Stomach (tissue), 9 donors: ENCODE data around the gene PDE6H. TPM values are rescaled to one million over a fixed set of nuclear protein-coding genes. Genes with fewer than 3 reads are reported as not detected.

Experiments used
- DNase-seq, 2 donors: peaks; one replicate each; pipeline versions ENCODE4 v3.0.0 to v3.0.0-alpha.2; 2013 to 2019
- H3K27ac ChIP-seq, 5 donors: fragments of 200-600 bp in 4 of 5; sonication (generic) in 4 of 5; one replicate each; pipeline ENCODE4 v1.5.1; 2013 to 2019; ENCODE audit warnings: mild to moderate bottlenecking in 1 of 5, moderate library complexity in 1 of 5
- H3K27me3 ChIP-seq, 3 donors: fragments of 200-600 bp; sonication (generic); one replicate each; pipeline ENCODE4 v1.5.1; 2017 to 2019; ENCODE audit warnings: mixed run types in 1 of 3
- H3K36me3 ChIP-seq, 4 donors: fragments of 200-600 bp; sonication (generic); 1 replicate in 3 of 4; 2 replicates in 1 of 4; pipeline ENCODE4 v1.5.1; 2016 to 2019
- H3K4me1 ChIP-seq, 4 donors: fragments of 200-600 bp; sonication (generic); one replicate each; pipeline ENCODE4 v1.5.1; 2016 to 2019
- H3K4me3 ChIP-seq, 4 donors: fragments of 200-600 bp; sonication (generic) in 3 of 4; one replicate each; pipeline ENCODE4 v1.5.1; 2016 to 2019; ENCODE audit warnings: mild to moderate bottlenecking in 1 of 4
- H3K9me3 ChIP-seq, 4 donors: fragments of 200-600 bp; sonication (generic); one replicate each; pipeline ENCODE4 v1.5.1; 2016 to 2019
- CTCF ChIP-seq, 7 experiments: fragments of 450-650 bp in 4 of 7; fragments of 200-600 bp in 3 of 7; sonication (generic) in 3 of 7; IDR thresholded peaks; one replicate each; pipeline ENCODE4 v1.5.1; 2016 to 2019; ENCODE audit warnings: antibody characterized with exemption in 7 of 7, control low read depth in 2 of 7, mild to moderate bottlenecking in 1 of 7
- EP300 ChIP-seq: sonication (generic); formaldehyde crosslinking; IDR thresholded peaks from one replicate; pipeline ENCODE4 v1.6.1; 2017; ENCODE audit warnings: antibody characterized with exemption
- POLR2A ChIP-seq, 4 donors: fragments of 450-650 bp; IDR thresholded peaks; one replicate each; pipeline ENCODE4 v1.6.1; 2016; ENCODE audit warnings: antibody characterized with exemption in 4 of 4, control low read depth in 2 of 4, mild to moderate bottlenecking in 1 of 4, moderate library complexity in 1 of 4
- POLR2AphosphoS5 ChIP-seq, 3 donors: sonication (generic); formaldehyde crosslinking; IDR thresholded peaks; one replicate each; pipeline ENCODE4 v1.6.1; 2016; ENCODE audit warnings: antibody characterized with exemption in 3 of 3
- WGBS, 5 donors: extraction: QIAGEN DNeasy Blood & Tissue Kit in 3 of 5; methylation state at CpG; one replicate each; pipeline versions ENCODE4 v1.1.5 to v1.1.7; 2013 to 2018; 5-methylcytosine and 5-hydroxymethylcytosine counted together
- intact Hi-C: fragments of 100-400 bp; cut with DNase I; formaldehyde crosslinking; loops from one replicate; pipeline ENCODE4 v1.15.1; 2023; ENCODE audit warnings: low total_unique reads
- polyA plus RNA-seq, 3 donors: library from polyadenylated mRNA; stranded (reverse); fragments of 200-250 nt; gene quantifications; one replicate each; pipeline ENCODE4 v1.2.3, GENCODE V29; 2013
- total RNA-seq, 5 donors: library from RNA; depleted of rRNA; stranded (reverse); fragments of >200 nt; gene quantifications; one replicate each; pipeline versions ENCODE4 v1.1.0 to v1.2.3, GENCODE V29; 2014 to 2016
- donor health status: healthy with polysubstance abuse.
- donor health status: Bipolar disorder and iron deficiency.
- donor health status: healthy.

Gene PDE6H
- total and polyA plus RNA-seq, 8 donors: not detected

DNA sequence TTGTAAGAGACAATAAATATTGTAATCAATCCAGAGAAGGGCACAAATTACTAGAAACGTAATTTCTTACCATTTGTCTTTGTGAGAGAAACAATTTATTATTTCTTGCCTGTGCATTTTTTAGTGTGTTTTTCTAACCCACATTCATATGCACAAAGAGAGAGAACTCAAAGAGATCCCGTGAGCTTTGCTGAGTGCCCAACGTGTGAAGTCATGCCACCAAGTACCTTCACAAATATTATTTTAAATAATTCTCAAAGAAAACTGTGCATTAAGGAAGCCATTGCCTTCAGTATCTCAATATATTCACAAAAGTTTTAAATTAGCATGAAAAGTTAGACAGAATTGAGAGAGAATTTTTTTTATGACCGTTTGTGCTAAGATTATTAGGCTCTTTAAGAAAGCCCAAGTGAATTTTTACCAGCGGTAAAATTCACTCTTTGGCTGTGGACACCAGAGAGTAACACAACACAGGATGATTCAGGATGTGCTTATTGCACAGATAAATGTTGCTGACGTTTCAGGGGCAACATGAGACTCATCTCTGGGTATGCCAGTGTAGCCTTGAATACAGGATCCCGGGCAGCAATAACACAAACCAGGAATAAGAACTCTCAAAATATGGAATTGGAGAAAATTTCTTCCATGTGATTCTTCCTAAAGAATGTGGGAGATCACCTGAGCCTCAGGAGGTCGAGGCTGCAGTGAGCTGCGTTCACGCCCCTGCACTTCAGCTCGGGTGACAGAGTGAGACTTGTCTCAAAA lies 14.3 kb upstream of the PDE6H start:
- DNase-seq: no peak
- Histone ChIP-seq H3K4me3 (peak overlapping the region in 3 of 4 donors; percentile 27 to 45 (median 35)), H3K27ac (peak overlapping the region in 4 of 5 donors; percentile 69 to 85 (median 76)), H3K4me1 (peaks cover 0 to 40% (median 8%) of the 10 kb centered on the region in 4 donors), H3K36me3 (no peaks in the 10 kb centered on the region), H3K9me3 (no peaks in the 10 kb centered on the region), H3K27me3 (no peaks in the 10 kb centered on the region)
- TF ChIP-seq POLR2A (IDR thresholded peaks at IDR 0.05): no peak
- TF ChIP-seq POLR2AphosphoS5 (IDR thresholded peaks at IDR 0.05): no peak
- no peak for TF ChIP-seq CTCF (IDR thresholded peaks at IDR 0.05)
- no peak for TF ChIP-seq EP300
- whole genome bisulfite sequencing, 5 donors: 65 to 75% (median 72%) methylated on average over 11 of the region's 11 CpGs
- intact Hi-C loops: no loop called here

DNA sequence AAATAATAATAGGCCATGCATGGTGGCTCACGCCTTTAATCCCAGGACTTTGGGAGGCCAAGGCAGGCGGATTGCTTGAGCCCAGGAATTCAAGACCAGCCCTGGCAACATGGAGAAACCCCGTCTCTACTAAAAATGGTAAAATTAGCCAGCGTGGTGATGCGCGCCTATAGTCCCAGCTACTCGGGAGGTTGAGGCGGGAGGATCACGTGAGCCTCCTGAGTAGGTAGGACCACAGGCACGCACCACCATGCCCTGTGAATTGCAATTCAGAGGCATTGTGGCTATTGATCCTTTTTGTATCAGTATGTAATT lies 13.8 kb upstream of the PDE6H start:
- no peak for DNase-seq
- WGBS, 5 donors: 77 to 84% (median 80%) methylated on average over 10 of the region's 10 CpGs
- TF ChIP-seq POLR2AphosphoS5 (IDR thresholded peaks at IDR 0.05) (no peak), POLR2A (IDR thresholded peaks at IDR 0.05) (no peak), EP300 (no peak), CTCF (IDR thresholded peaks at IDR 0.05) (no peak)
- peaks cover 0 to 35% (median 8%) of the 10 kb centered on the region in 4 donors for H3K4me1 ChIP-seq
- no peaks in the 10 kb centered on the region for H3K36me3 ChIP-seq
- H3K27ac ChIP-seq: peak overlapping the region; percentile 66 to 85 (median 71)
- intact Hi-C loops: no loop called here
- no peaks in the 10 kb centered on the region for H3K9me3 ChIP-seq
- H3K27me3 ChIP-seq: no peaks in the 10 kb centered on the region
- peak overlapping the region in 3 of 4 donors; percentile 27 to 45 (median 35) for H3K4me3 ChIP-seq

DNA sequence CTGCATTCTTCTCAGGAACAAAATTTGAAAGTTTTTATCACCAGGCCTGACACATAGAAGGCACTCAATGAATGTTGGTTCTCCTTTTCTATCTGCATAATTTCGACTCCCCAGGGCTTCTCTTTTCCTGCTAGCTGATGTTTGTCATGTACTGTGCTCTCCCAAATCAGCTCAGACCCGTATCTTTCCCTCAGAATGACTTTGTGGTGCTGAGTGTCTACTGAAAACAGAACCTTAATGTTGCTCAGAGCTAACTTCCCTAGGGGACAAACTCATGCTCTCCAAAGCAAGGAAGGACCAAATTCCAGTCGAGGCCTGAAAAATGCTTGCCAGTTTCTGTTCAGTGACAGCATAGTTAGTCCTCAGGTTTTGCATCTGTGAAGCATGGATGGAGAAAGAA lies 13.4 kb upstream of the PDE6H start:
- 54 to 69% (median 64%) methylated on average over 3 of the region's 3 CpGs for WGBS, 5 donors
- Histone ChIP-seq H3K4me1 (peaks cover 0 to 31% (median 8%) of the 10 kb centered on the region in 4 donors), H3K36me3 (no peaks in the 10 kb centered on the region), H3K27me3 (no peaks in the 10 kb centered on the region), H3K27ac (peak overlapping the region in 4 of 5 donors; percentile 69 to 85 (median 76)), H3K9me3 (no peaks in the 10 kb centered on the region), H3K4me3 (peak overlapping the region; percentile 18 to 45 (median 38))
- no peak for DNase-seq
- no peak for TF ChIP-seq POLR2A (IDR thresholded peaks at IDR 0.05)
- intact Hi-C loops: no loop called here

DNA sequence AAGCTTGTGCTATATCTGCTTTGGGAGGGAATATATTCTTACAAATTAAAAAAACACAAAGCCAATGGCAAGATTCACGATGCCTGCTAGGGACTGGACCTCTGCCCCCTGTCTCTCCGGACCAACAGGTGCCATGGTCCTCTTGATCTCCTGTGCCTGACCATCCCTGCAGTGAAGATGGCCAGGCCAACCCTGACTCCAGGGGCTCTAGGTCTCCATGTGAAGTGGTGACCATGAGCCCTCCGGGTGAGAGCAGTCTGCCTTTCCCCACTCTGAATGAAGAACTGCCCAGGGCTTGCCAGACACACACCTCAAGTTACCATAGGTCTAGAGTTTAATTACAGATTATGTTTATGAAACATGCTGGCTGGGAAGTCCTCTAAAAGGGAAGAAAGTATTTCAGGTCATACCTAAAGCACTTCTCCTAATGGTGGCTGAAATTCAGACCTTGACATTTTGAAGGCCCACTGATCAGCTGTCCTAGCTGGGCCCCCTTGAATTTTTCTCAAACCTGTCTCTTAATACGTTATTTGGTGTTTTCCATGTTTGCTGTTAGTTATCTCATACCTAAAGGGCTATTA lies 12.8 kb upstream of the PDE6H start:
- 53 to 85% (median 78%) methylated on average over 4 of the region's 4 CpGs for WGBS, 5 donors
- Histone ChIP-seq H3K36me3 (no peaks in the 10 kb centered on the region), H3K4me1 (peaks cover 0 to 26% (median 8%) of the 10 kb centered on the region in 4 donors), H3K27ac (peak overlapping the region; percentile 8 to 85 (median 71)), H3K9me3 (no peaks in the 10 kb centered on the region), H3K27me3 (no peaks in the 10 kb centered on the region), H3K4me3 (peak overlapping the region; percentile 18 to 45 (median 38))
- intact Hi-C loops: no loop called here
- TF ChIP-seq CTCF (IDR thresholded peaks at IDR 0.05) (no peak), POLR2AphosphoS5 (IDR thresholded peaks at IDR 0.05) (no peak), POLR2A (IDR thresholded peaks at IDR 0.05) (no peak), EP300 (no peak)
- no peak for DNase-seq
